HPDE6-E6E7 (cell line): ENCODE data around the gene PSMA1.
A peak's percentile ranks its signal among the peaks of the same experiment; 100 is the strongest.

Experiments
- DNase-seq: peaks from one replicate; pipeline ENCODE4 v3.0.0; 2011; ENCODE audit warnings: missing footprints; ENCODE audit errors: extremely low spot score

The PSMA1 gene

GRCh38 chr11:14529951-14530350, 9.8 kb upstream of the PSMA1 start:
- DNase-seq = no peak

GRCh38 chr11:14529321-14529720, 9.1 kb upstream of the PSMA1 start:
- no peak for DNase-seq

GRCh38 chr11:14522801-14523200, 2.6 kb upstream of the PSMA1 start:
- DNase-seq = no peak

- DNase-seq = no peak
These were observed 2.1 kb upstream of the PSMA1 start for GRCh38 chr11:14522245-14522644.

GRCh38 chr11:14520747-14521151, 563 bp upstream of the PSMA1 start:
- DNase-seq = no peak

- DNase-seq = no peak
These were observed 629 bp downstream of the PSMA1 start for GRCh38 chr11:14519597-14519916.

- DNase-seq = no peak
These were observed 1.4 kb downstream of the PSMA1 start for GRCh38 chr11:14518820-14519219.

- DNase-seq = no peak
These were observed 6.4 kb downstream of the PSMA1 start for GRCh38 chr11:14513800-14514199.

- no peak for DNase-seq
These were observed 13.7 kb downstream of the PSMA1 start for GRCh38 chr11:14506532-14506931.

- no peak for DNase-seq
These were observed 17.2 kb downstream of the PSMA1 start for GRCh38 chr11:14503023-14503422.

- no peak for DNase-seq
These were observed 18.1 kb downstream of the PSMA1 start for GRCh38 chr11:14502039-14502438.

GRCh38 chr11:14500181-14500651, 20.0 kb downstream of the PSMA1 start:
- DNase-seq = peak; percentile 29

GRCh38 chr11:14499560-14500180, 20.5 kb downstream of the PSMA1 start, which contains the start of gene COPB1:
COPB1 (minus strand) TSS chr11:14499811; CDS start chr11:14498928, 883 bp downstream.
- DNase-seq = peak; percentile 71

- DNase-seq = peak; percentile 2
These were observed 21.0 kb downstream of the PSMA1 start for GRCh38 chr11:14499178-14499559.

- no peak for DNase-seq
These were observed 39.5 kb downstream of the PSMA1 start for GRCh38 chr11:14480716-14481115.

GRCh38 chr11:14471127-14471526, 49.1 kb downstream of the PSMA1 start:
- no peak for DNase-seq

- DNase-seq = no peak
These were observed 56.6 kb downstream of the PSMA1 start for GRCh38 chr11:14463623-14464022.

GRCh38 chr11:14460147-14460546, 60.0 kb downstream of the PSMA1 start:
- DNase-seq = no peak

- DNase-seq = no peak
These were observed 61.8 kb downstream of the PSMA1 start for GRCh38 chr11:14458377-14458776.

GRCh38 chr11:14455648-14456430, 64.3 kb downstream of the PSMA1 start:
- no peak for DNase-seq
